Mesothelial cell of epicardium (in vitro differentiated cells): ENCODE results near the gene GBX2. TPM values are rescaled to one million over a fixed set of nuclear protein-coding genes. Genes with fewer than 3 reads are reported as not detected.

Experiments
- DNase-seq, 2 experiments: peaks; one replicate each; pipeline ENCODE4 v3.0.0; 2021; ENCODE audit warnings: low spot score in 2 of 2; ENCODE audit not compliant: unreplicated experiment in 2 of 2
- H3K27ac Mint-ChIP-seq: 2 replicates; pipeline ENCODE4 v1.8.0; 2021; ENCODE audit warnings: mixed read lengths
- H3K27me3 Mint-ChIP-seq: 2 replicates; pipeline ENCODE4 v1.8.0; 2021; ENCODE audit warnings: low read depth, mixed read lengths
- H3K36me3 Mint-ChIP-seq: 2 replicates; pipeline ENCODE4 v1.8.0; 2021; ENCODE audit warnings: mixed read lengths
- H3K4me1 Mint-ChIP-seq: 2 replicates; pipeline ENCODE4 v1.8.0; 2021; ENCODE audit warnings: mixed read lengths
- H3K4me3 Mint-ChIP-seq: 2 replicates; pipeline ENCODE4 v1.8.0; 2021; ENCODE audit warnings: mild to moderate bottlenecking, moderate library complexity, mixed read lengths
- H3K9me3 Mint-ChIP-seq: 2 replicates; pipeline ENCODE4 v1.8.0; 2021; ENCODE audit warnings: mixed read lengths
- total RNA-seq: library from RNA; stranded (reverse); gene quantifications from 3 replicates; pipeline ENCODE4 v1.2.1, GENCODE V29; 2021
- TF ChIP-seq, protein P1 (sequence below): fragments of 200-600 bp; sonication (generic); IDR thresholded peaks from one replicate; pipeline ENCODE4 v1.5.0; 2021; ENCODE audit warnings: antibody characterized with exemption; ENCODE audit not compliant: unreplicated experiment

The GBX2 gene
- total RNA-seq, 1 donor from 2014 or later = 0.40 TPM

DNA sequence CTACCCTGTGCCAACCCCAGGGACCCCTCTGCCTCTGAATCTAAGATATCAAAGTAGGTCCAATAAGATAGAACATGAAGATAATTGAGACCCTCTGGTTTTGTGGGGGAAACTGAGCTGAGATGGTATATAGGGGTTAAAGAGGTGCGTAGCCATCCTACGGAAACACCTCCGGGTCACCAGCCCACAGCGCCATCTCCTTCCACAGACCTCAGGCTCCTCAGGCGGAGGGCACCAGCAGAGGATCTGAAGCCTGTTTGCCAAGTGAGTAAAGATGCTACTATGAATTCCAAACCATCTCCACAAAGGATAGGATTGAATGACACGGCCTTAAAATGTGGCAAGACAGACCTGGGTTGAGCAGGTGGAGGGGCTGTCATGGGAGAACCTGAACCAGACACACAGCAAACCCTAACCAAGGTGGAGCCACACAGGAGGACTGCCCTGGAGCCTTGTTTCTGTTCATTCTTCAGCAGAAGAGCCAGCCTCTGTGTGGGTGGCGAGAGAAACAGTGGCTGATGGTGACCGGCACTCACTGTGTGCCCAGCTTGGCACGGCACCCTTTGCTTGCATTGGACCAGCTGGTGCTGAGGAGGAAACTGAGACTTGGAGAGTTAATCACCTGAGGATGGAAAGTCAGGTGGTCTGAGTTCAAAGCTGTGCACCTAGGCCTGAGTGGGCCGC is 10.2 kb downstream of the GBX2 start:
- H3K36me3 Mint-ChIP-seq = peaks cover 1% of the 10 kb centered on the region
- H3K27ac Mint-ChIP-seq = no peak overlapping the region
- peaks cover 92% of the 10 kb centered on the region for H3K27me3 Mint-ChIP-seq
- H3K4me3 Mint-ChIP-seq = no peak overlapping the region
- peaks cover 10% of the 10 kb centered on the region for H3K9me3 Mint-ChIP-seq
- DNase-seq = no peak
- H3K4me1 Mint-ChIP-seq = peaks cover 2% of the 10 kb centered on the region
- TF ChIP-seq, protein P1, sequence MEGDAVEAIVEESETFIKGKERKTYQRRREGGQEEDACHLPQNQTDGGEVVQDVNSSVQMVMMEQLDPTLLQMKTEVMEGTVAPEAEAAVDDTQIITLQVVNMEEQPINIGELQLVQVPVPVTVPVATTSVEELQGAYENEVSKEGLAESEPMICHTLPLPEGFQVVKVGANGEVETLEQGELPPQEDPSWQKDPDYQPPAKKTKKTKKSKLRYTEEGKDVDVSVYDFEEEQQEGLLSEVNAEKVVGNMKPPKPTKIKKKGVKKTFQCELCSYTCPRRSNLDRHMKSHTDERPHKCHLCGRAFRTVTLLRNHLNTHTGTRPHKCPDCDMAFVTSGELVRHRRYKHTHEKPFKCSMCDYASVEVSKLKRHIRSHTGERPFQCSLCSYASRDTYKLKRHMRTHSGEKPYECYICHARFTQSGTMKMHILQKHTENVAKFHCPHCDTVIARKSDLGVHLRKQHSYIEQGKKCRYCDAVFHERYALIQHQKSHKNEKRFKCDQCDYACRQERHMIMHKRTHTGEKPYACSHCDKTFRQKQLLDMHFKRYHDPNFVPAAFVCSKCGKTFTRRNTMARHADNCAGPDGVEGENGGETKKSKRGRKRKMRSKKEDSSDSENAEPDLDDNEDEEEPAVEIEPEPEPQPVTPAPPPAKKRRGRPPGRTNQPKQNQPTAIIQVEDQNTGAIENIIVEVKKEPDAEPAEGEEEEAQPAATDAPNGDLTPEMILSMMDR = no peak

DNA sequence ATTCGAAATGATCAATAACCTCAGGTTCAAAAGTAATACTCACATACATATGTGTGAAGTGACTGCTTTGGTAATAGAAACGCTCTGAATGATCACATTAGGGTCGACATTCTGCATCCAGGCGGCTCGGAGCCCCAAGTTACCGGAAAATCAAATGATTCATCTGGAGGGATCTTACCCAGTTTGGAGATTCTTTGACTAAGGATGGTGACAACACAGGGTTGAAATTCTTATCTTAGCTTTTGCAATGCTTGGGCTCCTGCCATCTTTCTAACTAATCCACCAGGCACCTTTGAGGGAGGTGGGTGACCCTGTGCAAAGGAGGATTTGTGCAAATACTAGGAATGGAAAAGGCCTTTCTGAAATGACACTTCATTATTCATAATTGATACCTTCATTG is 10.8 kb downstream of the GBX2 start:
- TF ChIP-seq, protein P1 = no peak
- no peak for DNase-seq
- Mint-ChIP-seq H3K9me3 (peaks cover 15% of the 10 kb centered on the region), H3K4me3 (no peak overlapping the region), H3K27me3 (peaks cover 87% of the 10 kb centered on the region), H3K36me3 (peaks cover 1% of the 10 kb centered on the region), H3K27ac (no peak overlapping the region), H3K4me1 (peaks cover 2% of the 10 kb centered on the region)

DNA sequence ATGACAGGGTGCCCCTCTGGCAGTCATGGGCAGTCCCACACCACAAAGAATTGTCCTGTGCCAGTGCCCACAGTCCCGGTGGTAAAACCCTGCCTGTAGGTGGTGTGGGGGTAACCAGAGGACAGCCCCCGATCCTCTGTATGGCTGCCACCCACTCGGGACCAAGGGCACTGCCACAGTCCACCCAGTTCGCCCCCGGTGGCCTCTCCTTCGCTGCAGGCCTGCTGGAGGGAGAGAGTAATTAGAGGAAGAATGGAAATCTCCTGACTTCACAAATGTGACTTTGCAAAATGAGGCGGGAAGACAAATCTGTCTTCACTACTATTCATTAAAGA is 11.4 kb downstream of the GBX2 start:
- Mint-ChIP-seq H3K27me3 (peaks cover 81% of the 10 kb centered on the region), H3K4me1 (peaks cover 2% of the 10 kb centered on the region), H3K27ac (no peak overlapping the region), H3K9me3 (peaks cover 15% of the 10 kb centered on the region), H3K36me3 (peaks cover 1% of the 10 kb centered on the region), H3K4me3 (no peak overlapping the region)
- TF ChIP-seq, protein P1 = no peak
- DNase-seq = no peak

DNA sequence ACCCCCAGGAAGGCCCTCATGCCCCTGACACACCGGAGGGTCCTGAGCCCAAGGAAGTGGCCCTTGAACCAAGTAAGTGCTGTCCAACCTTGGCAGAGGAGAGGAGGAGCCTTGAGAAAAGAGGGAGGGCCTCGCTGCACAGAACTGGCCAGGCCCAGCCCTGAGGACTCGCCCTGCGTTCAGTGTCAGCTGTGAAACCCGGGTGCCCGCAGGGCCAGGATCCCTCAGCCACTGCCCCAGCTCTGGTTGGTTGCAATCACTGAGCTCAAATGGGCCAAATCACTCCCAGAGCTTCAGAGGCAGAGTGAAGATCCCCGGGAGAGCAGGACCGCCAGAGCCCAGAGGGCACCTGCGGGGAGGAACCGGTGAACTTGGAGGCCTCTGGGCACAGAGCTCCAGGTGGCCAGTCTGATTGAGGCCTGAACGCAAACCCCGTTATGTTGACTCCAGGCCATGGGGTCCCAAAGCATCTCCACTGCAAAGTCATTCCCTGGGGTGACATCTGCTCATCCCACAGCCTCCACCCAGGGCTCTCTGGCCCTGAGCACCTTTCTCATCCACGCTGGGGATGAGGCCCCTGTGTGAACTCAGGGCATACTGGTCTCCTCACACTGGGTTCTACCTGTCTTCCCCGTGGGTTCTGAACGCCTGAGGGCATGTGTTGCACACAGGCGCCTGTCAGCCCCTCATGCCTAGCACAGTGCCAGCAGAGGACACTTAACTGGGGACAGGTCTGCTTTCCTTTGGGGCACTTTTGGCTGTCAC is 11.9 kb downstream of the GBX2 start:
- Mint-ChIP-seq H3K4me1 (peaks cover 2% of the 10 kb centered on the region), H3K27ac (no peak overlapping the region), H3K36me3 (peaks cover 1% of the 10 kb centered on the region), H3K27me3 (peaks cover 76% of the 10 kb centered on the region), H3K4me3 (no peak overlapping the region), H3K9me3 (peaks cover 15% of the 10 kb centered on the region)
- no peak for DNase-seq
- TF ChIP-seq, protein P1 = no peak

DNA sequence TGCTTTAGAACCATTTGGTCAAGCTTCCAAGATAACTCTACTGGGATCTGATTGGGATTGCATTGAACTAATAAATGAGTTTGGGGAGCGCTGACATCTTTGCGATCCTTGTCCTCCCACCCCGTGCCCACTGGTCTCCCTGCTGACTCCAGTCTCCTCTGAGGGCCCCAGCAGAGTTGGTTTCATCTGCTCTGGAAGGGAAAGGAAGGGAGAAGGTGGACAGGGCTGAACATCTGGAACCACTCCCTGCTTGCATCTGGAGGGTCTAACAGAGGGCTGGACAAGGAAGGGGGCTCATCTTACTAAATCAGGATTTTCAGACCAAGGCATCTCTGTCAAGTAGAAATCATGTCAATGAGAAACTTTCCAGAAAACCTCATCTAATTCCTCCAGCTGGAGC is 12.8 kb downstream of the GBX2 start:
- peaks cover 22% of the 10 kb centered on the region for H3K9me3 Mint-ChIP-seq
- peaks cover 1% of the 10 kb centered on the region for H3K36me3 Mint-ChIP-seq
- peaks cover 69% of the 10 kb centered on the region for H3K27me3 Mint-ChIP-seq
- H3K4me3 Mint-ChIP-seq = no peak overlapping the region
- TF ChIP-seq, protein P1 = no peak
- peaks cover 2% of the 10 kb centered on the region for H3K4me1 Mint-ChIP-seq
- H3K27ac Mint-ChIP-seq = no peak overlapping the region
- DNase-seq = no peak
